GM19395 (cell line): ENCODE data around the gene TMEM8B.

ENCODE experiments used
- ATAC-seq: cut with Tn5 transposase; IDR thresholded peaks from one replicate; pipeline ENCODE4 v1.9.1; 2021; ENCODE audit warnings: mild to moderate bottlenecking, moderate library complexity; ENCODE audit not compliant: unreplicated experiment

Gene TMEM8B

DNA sequence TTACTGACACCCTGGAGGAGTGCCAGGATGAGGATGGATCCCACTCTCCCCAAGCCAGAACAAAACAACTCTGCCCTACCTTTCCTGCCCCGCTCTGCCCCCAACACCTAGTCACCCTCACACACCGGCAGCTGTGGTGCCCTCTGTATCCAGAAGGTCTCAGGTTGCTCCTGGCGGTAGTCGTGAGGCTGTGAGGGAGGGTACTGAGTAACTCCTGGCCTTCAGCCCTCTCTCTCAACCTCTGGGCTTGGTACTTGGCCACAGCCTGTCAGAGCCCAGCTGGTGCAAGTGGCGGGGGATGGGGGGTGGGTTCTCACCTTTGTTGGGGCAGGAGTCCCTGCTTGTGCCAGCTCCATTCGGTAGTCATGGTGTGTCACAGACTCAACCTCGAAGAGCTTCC, 18.9 kb upstream of the TMEM8B start:
- no peak for ATAC-seq

DNA sequence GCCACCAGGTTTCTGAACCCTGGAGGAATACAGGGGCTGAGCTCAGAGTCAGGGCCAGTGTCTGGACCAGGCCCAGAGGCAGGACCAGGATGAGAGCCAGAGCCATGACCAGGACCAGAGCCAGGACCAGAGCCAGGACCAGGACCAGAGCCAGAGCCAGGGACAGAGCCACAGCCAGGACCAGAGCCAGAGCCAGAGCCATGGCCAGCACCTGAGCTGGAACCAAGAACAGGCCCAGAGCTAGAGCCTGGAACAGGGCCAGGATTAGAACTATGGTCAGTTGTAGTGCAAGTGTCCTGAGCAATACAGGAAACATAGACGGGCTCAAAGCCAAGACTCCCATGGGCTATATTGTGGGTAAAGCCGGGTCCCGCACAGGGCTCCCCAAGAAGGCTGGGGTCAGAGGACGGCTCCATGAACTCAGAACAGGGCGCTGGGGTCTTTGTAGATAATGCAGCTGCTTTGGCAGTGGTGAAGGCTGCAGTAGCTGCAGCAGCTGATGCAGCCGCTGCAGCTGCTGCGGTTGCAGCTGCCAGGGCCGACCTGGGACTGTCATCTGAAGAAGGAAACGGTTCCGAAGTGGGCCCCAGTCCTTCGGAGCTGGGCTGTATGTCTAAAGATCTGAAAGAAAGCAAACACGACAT, 17.5 kb upstream of the TMEM8B start:
- ATAC-seq: no peak

DNA sequence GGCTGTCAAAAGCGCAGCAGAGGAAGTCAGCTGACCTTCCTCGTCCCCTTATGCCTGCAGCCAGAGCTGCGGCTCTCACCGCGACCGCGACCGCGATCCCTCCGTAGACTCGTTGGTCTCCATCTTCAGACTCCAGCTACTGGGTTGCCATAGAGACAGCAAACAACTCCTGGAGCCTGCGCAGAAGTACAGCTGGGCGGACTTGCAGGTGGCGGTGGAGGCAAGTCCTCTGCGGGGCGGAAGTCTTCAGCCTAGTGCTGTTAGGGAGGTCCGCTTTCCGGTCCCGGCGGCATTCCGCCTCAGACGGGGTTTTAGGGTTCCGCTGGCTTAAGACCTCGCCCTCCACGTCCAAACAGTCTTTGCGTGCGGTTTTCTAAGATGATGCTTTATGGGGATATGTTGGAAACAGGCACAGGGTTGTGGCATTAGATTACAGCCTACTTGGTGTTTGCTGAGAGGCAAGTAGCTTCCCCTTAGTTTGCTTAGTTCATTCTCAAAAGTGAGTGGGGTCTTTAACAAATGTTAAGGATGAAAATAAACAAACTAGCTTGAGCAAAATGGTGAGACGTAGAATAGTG, 16.9 kb upstream of the TMEM8B start, which contains the start of gene SPAG8:
SPAG8 (minus strand) TSS at position 238 of the 578 bp plus-strand sequence; CDS start at position 123, 115 bp downstream.
- ATAC-seq: peak; percentile 51

DNA sequence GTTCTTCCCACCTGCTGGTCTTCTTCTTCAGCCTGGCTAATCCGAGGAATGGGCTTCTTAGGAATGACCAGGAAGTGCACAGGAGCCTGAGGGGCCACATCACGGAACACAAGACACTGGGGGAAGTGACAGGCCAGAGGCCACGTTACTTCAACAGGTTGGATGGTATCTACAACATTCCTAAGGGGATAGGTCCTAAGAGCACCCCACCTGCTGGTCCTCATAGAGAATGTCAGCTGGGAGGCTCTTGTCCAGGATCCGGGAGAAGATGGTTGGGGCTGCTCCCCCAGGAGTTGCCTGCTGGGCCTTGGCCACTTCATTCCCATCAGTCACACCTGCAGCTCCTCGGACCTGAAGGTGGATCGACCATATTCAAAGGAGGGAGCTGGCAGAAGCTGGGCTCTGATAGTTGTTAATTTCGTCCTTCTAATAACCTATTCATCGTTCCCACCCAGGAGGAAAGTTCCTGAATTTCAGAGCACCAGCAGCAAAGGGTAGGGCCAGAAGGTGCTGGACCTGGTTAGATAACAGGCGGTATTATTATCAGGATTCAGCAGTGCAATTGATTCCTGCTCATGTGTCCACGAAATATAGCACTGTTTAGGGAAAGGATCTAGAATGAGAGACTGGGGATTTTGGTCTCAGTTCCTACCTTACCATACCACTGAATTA, 15.5 kb upstream of the TMEM8B start:
- no peak for ATAC-seq

DNA sequence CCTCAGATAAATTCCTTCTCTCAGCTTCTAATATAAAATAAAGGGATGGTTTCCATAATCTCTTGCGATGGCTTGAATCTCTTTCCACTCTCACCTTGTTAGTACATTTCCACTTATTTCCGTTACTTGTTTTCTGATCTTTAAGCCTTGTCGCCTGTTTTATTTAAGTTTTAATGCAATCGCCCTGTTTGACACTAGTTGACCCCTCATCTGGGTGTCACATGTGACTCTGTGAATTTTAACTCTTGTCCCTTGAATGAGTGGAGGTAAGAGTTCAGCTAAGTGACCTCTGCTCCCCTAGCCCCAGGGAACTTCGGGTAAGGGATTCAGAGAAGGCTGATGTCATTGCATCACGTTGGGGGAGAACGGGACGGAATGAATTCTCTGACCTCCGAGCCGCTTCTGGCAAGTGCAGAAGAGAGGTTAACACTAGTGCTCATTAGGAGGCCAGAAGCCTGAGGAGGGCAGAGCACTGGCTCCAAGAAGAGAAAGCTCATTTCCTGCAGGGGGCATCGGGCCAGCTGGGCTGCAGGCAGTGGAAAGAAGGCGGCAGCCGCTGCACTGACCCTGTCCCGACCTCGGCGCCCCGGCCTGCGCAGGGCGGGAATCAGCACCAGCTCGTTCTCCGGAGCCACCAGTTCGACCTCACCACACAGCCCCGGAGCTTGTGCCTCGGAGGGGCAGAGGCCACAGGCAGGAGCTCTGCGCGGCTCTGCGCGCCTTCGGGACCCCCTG, 14.8 kb upstream of the TMEM8B start:
- peak; percentile 37 for ATAC-seq

DNA sequence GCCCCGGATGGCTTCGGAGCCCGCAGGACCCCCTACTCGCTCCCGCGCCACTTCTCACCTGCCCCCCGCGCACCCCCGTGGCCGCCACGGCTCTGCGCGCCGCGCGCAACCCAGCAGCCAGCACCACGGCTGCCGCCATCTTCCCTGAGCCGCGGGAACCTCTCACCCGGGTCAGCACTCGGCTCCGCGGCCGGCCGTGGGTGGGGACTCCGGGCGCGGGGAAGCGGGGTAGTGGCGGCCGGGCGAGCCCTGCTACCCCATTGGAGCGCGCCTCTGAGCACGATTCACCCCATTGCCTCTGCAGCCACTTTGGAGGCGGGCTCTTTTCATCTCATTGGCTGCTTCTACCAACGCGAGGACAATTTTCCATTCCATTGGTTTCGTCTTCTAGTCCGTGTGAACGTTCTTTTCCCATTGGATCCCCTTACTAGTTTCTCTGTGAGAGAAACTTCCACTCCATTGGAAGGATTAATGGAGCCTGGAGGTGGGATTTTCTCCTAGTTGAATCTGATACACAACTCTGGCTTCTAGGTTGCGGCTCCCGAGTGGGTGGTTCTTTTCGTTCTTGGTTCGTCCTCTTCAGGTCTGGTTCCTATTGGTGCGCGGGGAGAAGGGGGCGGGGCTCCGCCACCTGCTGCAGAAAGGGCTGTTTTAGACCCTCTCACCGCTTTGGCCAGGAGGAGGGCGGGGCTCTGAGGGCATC, 14.0 kb upstream of the TMEM8B start, which contains the start of gene HINT2:
HINT2 (minus strand) TSS at position 202 of the 703 bp plus-strand sequence; CDS start at position 139, 63 bp downstream.
- peak; percentile 77 for ATAC-seq

DNA sequence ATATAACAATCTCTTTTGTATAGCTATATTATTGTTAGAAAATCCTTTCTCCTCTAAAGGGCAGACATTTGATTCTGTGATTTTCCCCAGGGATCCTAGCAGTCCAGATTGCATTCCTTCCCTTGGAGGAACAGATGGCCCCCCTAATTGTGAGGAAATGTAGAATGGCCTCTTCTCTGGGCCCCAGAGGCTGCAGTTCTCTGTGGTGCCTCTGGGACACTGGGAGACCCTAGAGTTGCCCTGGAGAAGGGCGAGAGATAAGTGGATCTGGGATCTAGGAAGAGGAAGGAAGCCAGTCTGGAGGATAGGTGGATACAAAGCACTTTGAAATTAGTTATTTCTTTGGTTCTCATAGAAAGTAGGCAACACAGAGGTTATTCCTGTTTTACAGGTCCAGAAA, 12.3 kb upstream of the TMEM8B start:
- ATAC-seq: no peak

DNA sequence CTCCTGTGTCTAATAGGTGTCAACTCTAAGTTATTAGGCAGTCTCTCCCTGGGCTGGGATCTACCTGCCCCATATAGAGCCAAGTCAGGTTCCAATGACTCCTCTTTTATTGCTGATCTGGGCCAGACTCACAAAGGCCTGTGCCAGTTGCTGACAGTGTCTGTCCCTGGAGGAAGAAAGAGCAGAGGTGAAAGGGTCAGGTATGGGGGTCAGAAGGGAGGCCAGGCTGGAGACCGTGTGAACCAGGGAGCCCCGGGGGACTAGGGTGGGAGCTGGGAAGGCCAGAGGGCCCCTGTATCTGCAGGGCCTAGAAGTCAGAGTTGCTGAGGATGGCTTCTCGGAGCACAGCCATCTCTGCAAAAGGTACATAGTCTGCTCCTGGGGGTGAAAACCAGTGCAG, 10.7 kb upstream of the TMEM8B start:
- ATAC-seq: no peak

DNA sequence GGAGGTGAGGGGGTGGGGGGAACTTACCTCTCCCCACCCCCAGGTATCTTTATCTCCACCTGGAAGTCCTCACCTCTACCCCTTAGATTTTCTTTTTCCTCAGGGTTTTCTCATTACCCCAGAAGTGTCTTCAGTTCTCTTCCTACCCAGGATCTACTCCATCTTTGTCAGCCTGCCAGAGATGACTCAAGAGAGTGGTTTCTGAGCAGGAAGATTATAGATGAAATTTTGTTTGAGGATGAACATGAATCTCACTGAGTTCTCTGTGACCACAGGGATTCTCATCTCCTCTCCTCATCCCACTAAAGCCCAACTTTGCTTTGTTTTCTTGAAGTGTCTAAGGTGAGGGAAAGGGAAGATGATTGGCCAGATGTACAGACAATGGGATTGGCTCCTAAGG, 9.0 kb upstream of the TMEM8B start:
- ATAC-seq: no peak

DNA sequence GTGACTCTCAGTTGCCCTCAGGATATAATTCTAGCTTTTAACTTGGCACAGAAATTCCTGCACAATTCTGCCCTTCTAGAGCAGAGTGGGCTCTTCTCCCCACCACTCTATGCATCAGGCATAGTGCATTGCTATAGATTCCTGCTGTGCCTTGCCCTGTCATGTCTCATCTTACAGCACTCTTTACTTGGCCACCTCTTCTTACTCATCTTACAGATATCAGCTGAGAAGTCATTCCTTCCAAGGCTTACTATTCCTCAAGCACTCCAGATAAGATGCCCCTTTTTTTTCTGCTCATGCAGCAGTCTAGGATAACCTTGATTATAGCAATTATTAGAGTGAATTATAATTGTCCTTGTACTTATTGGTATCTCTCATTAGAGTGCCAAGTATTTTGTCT, 6.1 kb upstream of the TMEM8B start:
- no peak for ATAC-seq

DNA sequence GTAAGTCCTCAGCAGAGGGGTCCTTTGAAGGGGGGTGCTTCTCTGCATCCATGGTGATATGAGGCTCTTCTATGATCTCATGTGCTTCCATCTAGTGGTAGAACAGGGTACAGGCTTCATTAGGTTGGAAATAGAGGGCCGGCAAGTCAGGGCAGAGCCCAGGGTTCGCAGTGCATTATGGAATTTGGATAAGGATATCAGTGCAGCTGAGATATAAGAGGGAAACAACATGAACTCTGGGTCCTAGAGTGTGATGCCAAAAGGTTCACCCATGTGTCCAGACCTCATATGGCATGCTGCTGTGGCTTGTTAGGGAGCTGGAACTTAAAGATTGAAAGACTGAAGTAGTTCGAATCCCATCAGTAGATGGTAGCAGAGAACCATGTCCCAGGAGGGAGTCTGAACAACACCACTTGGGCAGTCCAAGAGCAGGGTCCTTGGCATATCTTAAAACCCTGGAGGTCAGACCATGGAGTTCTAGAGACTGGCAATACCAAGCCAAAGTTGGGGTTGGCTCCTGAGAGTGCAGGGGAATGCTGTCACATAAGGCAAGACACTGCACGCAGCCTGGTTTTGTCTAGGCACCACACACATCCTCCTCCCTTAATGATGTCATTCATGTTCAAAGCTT, 2.8 kb upstream of the TMEM8B start:
- peak; percentile 61 for ATAC-seq

DNA sequence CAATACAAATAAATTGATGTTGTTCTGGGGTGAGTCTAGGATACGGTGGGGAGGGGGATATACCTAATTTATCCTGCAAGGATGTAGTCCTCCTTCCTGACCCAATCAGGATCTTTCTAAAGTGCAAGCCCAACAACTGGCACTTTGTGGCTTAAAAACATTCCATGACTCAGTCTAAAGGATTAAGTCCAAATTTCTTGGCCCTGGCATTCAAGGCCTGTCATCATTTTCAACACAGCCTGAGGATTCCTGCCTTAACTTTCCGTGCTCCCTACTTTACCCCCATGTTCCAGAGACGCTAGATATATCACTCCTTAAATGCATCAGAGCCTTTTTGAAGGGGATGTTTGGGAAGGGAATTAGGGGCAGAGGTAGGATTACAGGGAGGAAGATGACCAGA, 1.5 kb upstream of the TMEM8B start:
- no peak for ATAC-seq

DNA sequence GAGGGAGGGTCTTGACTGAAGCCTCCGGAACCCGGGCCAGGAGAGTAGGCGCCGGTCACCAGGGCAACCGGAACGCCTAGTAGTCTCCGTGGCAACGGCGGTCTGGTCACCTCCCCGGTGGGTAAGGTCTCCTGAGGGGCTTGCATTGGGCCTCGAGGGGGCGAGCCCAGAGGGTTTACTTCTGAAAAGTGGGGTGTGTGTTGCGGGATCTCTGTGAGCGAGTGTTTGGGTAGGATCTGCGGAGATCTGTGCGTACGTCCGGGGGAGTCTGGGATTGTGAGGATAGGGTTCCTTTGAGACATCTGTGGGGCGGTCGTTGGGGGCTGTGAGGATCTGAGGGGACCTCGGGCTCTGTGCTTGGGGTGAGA, 328 bp upstream of the TMEM8B start, which contains the start of gene FAM221B:
FAM221B (minus strand) TSS at position 17 of the 368 bp plus-strand sequence. CDS start 2,571 bp downstream, outside the sequence.
- no peak for ATAC-seq

DNA sequence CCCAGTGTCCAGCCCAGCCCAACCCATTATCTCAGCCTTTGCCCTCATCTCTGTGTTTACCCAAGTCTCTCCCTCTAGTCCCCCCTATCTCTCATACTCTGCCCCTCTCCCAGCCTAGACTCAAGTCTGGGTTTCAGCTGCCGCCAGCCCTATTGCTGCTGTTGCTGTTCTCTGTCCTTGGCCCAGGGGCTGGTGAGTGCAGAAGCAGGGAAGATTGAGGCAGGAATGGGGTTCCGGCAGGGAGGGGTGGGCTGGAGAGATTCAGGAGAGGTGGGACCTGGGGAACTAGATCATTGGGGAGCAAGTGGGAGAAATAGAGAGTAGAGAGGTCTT, 702 bp downstream of the TMEM8B start:
- no peak for ATAC-seq

DNA sequence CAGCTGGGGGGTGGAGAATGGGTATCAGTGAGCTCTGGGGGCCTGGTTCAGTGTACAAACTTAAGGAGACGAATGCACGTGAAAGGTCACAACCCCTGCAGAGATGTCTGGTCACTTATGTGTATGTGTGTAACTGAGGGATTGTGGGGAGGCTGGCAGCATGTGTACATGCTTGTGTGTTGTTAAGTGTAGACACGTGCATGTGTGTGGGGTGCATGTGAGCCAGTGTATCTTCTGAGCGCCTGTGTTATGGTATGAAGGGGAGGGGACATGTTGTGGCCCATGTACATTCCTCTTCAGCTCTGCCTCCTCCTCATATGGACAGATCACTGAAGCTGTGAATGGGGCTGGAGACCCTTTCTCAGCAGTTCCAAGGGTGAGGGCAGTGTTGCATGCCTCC, 2.0 kb downstream of the TMEM8B start:
- no peak for ATAC-seq

DNA sequence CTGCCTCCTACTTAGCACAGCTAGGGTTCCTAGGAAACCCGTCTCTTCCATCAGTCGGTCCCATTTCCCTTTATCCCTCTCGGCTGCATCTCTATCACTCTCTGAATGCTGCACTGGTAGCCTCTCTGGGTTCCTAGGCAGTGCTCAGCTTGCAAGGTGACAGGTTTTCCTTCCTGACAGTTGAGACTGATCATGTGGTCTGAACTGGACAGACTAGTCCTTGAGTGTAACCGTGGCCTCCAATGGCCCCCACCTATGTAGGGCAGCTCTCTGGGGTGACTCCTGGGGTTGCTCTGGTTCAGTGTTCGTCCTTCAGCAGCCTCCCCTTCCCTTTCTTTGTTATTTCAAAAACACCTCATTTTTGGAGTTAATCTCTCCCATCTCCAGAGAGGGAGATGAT, 3.8 kb downstream of the TMEM8B start:
- ATAC-seq: no peak

DNA sequence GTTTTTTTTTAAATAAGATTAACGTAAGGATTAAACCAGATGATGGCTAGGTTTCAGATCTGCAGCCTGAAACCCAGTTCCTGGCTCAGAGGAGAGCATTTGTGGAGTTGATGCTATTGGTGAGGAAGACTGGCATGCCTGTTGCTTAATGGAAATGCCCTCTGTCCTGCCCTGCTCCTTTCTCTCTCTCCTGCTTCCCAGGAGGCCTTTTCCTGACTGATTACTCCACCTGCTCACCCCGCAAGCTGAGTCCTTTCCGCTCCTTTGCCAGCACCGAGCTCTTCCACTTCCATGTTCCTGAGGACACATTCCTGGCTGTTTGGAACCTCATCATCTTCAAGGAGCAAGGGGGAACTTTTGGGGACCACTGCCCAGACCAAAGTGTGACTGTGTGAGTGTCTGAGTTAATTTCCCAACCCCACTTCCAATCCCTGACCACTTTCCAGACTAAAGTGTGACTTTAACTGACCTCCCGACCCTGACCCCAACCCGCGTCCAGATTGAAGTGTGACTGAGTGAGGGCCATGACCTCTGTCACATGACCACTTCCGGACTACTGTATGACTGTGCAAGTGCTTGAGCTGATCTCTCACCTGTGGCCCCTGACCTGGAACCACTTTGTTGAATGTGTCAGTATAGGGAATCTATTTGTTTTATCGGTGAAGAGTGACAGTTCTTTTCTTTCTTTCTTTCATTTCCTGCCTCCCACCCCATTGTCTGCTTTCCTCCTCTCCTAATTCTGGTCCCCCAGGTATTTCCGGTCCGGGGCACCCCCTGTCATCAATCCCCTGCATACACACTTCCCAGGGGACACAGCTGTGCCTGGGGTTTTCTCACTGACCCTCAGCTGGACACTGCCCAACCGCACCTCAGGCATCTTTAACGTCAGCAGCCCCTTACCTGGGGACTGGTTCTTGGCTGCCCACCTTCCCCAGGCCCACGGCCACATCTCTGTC, 5.5 kb downstream of the TMEM8B start:
- ATAC-seq: no peak

DNA sequence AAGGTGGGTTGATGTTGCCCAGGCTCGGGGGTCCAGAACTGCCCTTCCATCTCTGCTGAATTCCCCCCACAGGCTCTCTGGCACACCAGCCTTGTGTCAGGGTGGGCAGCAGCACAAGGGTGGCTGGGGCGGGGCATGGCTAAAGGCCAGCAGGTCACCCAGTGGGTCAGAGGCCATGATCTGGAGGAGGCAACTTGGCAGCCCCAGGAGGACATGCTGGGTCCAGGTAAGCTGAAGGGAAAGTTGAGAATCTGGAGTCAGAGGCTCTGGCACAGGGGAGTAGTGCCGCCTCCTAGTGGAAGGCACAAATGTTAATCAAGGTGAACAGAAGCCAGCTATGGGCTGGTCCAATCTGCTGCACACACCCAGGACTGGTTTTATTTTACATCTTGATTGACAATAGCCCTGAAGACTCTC, 6.2 kb downstream of the TMEM8B start:
- ATAC-seq: no peak

DNA sequence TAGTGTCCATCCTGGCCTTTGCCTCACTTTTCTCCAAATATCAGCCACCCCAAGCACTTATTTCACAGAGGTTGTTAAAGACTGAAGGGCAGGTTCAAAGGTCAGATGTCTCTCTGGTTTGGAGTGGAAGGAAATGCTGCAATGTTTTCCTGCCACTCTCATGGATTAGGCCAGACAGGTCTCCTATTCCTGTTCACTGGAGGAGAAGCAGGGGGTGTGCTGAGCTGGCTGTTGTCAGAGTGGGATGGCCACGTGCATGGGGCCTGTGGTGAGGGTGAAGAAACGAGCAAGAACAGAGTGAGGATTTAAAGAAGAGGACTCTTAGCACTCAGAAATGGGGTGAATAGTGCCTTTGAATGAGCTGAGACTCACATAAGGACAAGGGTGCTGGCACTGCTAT, 6.7 kb downstream of the TMEM8B start:
- ATAC-seq: no peak
